GM18907 (cell line): ENCODE data around the gene SLC6A9.

Source experiments
- ATAC-seq: cut with Tn5 transposase; IDR thresholded peaks from one replicate; pipeline ENCODE4 v1.9.1; 2021; ENCODE audit warnings: mild to moderate bottlenecking, moderate library complexity; ENCODE audit not compliant: unreplicated experiment

Gene SLC6A9

DNA sequence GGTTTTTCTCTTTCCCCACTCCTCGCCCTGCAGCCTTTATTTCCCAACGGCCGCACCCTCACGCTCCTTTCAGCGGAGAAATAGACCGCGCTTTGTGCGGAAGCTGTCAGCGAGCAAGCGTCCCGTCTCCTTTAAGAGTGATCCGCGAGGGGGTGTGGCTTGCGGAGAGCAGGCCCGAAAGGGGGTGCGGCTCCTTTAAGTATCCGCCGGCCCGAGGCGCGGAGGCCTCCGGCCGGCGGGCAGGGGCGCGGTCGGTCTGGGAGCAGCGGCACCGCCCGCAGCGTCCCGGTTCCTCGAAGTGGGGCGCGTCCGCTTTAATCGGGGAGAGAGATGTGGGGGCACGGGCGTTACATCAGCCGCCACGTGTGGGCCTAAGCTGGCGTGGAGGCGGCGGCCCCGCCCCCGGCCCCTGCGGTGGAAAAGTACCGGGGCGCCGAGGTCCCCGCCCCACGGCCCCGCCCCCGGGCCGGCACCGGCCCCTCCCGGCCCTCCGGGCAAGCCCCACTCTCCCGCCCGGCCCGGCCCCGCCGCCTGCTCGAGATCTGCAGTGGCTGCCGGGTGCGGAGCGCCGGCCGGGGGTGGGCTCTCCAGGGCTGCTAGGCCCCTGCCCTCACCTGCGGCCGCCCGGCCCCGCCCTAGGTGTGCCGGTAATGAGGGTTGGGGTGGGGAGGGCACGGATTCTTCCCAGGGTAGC lies 1.2 kb downstream of the SLC6A9 start:
- peak; percentile 88 for ATAC-seq

DNA sequence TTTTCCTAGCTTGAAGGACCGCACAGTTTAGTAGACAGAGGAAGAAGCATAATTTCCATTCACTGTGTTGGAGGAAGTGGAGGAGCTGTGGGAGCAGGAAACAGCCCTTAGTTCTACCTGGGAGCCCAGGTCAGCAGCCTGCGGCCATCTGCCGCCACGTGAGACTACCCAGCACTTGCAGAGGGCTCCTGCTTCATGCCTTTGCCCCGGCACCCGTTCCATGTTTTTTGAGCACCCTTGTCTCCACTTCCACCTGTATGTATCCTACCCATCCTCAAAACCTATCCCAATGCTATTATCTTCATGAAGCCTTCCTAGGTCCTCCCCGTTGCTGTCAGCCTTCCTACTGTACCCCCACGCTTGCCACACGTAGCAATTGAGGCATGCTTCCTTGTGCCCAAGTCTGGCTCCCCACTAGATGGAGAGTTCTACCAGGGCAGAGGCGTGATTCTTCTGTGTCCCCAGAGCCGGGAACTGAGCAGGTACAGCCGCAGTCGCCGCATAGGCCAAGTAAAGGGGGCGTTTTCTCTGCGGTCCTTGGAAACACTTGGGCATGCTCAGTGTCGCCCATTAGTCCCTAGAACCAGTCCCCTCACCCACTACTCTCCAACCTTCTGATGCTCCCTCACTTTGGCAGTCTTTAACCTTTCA lies 1.9 kb downstream of the SLC6A9 start:
- peak; percentile 27 for ATAC-seq

DNA sequence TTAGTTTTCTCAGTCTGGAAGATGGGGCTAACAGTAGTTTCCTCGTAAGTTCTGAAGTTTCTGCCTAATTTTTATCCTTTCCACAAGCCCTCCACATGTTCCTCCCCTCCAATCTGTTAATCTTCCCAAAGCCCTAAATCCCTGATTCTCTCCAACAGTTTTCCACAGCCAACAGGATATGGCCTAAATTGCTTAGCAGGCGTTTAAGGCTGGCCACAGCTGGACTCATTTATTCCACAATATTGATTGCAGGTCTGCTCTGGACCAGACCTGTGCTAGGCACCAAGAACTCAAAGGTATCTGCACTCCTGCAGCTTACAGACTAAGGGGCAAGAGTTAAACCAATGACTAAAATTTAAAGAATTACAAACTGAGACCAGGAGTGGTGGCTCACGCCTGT lies 3.9 kb downstream of the SLC6A9 start:
- ATAC-seq: no peak

DNA sequence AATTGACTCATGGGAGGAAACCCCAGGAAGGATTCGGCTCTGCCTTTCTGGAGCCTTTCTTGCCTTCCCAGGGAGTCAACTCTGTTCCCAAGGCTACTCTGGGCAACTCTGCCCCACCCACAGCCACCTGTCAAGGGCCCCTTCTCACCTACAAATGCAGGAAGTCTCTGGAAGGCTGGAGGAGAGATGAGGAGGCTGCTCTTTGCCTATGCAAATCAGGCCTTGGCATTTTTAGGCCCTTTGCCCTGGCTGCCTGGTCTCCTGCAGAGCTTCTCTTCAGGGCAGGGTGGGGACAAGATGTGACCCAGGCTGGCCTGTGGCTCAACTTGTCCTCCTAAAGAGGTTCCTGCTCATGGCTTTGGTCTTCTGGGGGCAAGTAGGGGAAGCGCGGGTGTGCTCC lies 5.4 kb downstream of the SLC6A9 start:
- no peak for ATAC-seq

DNA sequence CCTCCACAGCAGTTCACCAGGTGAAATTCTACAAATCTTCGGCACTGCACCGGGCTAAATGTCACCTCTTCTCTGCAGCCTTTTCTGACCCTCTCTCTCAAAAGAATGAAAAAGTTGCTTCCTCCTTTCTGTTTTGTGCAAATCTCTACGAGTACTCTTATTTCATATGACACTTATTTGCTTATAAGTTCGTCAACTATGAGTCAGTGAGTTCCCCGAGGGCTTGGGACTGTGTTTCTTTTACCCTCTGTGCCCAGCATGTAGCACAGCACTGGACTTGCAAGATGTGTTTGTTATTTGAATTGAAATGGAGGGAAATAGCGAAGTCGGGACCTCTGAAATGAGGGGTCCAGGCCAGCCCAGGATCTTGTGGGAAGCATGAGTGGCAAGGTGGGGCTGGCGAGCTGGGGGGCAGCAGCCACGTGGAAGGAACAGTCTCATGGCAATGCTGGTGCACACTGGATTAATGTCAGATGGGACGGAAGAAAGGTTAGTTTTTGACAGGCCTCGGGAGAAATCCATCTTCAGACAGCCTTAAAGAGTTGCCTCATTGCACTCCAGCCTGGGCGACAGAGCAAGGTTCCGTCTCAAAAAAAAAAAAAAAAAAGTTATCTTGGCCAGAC lies 6.2 kb downstream of the SLC6A9 start:
- ATAC-seq: no peak

DNA sequence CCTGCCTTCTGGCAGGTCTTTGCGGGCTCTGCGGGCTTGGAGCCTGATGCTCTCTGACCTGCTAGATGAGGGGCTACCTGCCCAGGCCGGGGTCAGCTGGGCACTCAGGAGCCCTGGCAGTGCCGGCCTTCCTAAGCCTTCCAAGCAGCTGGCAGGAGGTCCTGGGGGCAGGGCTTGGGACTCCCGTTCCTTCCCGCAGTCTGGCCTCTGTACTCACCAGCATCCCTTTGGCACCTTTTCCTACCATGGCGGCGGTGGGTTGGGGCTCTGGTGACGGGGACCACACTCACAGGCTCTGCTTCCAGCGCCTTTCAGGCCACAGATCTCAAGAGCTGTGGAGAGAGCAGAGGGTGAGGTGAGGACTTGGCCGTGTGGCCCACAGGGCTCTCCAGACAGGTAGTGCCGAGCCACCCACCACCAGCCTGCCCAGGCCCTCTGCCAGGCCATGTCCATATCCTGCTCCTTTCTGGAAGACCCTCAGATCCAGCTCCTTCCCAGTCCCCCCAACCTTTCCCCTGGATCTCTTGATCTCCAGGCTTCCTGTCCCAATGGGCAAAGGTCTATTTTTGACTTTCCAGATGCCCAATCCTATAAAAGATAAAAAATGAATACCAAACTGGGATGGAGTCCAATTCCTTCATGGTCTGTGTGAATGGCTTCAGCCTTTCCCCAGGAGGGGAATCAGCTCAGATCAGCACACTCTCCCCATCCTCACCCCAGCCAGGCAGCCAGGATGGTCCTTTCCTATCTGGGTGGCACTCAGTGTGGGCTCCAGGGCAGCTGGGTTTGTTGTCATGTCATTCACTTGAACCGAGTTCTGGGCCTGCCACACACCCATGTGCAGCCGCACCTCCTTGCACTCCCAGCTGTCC lies 7.0 kb downstream of the SLC6A9 start:
- no peak for ATAC-seq

DNA sequence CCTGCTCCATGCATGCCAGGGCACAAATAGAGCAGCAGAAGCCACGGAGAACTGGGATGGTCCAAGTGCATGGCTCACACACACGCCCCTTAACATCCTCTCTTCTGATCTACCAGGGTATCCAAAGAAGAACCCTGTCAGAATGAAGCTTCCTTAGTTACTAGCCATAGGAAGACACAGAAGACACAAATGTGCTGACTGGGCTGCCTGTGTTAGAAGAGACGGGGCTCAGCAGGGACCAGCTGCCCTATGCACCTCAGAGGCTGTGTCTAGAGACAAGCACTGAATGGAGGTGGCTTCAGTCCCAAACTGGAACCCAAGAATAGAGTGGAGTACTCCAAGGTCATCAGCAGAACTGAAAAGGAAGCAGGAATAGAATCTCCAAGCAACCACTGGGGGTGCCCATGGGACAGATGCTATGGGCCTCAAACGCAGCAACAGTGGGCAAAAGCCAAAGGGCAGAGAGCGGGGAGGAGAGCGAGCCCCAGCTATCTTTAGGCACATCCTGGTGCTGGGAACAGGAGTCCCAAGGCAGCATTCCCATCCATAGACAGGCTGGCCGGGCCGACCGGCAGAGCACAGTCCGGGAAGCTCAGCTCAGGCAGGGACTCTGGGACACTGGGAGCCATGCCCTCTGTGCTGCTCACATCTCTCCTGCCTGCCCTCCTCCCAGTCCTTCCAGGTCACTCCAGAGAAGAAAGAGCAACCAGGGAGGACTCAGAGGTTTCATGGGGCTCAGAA lies 9.5 kb downstream of the SLC6A9 start:
- ATAC-seq: no peak

DNA sequence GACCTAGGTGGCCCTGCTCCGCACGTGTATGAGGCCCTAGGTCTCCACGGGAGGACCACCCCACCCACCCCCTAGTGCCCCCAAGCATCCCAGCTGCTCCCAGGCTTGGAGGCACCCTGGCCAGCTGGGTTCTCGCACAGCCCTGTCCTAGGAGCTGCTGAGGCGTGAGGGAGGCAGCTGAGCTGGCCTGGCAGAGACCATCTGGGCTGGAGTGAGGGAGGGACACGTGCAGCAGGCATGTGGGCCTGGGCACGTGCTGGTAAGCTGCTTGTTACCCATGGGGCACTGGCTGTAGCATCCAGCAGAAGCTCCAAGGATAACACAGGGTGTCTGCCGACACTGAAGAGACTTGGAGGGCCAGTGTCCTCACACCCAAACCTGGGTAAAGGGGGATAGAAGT lies 10.1 kb downstream of the SLC6A9 start:
- ATAC-seq: no peak

DNA sequence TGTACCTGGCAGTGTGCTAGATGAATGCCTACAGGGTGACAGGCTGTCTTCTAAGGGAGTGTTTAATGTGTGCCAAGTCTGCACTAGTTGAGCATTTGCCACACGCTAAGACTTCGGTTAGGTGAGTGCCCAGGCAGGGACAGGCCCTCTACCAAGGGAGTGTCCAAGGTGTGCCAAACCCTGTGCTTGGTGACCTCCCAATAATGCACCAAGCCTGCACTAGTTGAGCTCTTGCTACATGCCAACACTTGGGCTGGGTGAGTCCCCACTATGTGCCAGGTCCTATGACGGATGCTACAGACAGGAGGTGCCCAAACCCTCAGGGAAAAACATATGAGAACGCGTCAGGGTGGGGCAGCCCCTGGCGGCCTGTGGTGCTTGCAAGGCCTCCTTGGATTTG lies 10.8 kb downstream of the SLC6A9 start:
- ATAC-seq: no peak

DNA sequence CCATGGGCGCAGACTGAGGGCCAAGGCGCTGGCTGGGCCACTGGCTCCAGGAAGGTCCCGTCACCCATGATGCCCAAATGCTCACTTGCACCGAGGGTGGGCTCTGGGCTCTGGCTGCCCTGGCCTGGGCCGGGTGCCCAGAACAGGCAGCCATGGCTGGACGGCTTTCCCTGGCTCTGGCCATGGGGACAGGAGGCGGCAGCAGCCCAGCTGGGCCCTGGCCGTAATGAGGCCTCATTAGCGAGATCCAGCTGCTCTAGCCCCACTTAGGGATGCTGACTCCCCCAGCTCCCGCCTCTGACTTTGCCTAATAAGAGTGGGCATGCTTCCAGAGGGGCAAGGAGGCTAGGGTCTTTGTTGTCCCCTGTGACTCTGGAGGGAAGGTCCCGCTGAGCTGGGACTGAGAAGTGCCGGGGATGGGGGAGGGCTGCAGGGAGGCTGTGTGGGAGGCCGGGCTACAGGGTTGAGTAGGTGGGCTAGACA lies 11.8 kb downstream of the SLC6A9 start:
- ATAC-seq: no peak

DNA sequence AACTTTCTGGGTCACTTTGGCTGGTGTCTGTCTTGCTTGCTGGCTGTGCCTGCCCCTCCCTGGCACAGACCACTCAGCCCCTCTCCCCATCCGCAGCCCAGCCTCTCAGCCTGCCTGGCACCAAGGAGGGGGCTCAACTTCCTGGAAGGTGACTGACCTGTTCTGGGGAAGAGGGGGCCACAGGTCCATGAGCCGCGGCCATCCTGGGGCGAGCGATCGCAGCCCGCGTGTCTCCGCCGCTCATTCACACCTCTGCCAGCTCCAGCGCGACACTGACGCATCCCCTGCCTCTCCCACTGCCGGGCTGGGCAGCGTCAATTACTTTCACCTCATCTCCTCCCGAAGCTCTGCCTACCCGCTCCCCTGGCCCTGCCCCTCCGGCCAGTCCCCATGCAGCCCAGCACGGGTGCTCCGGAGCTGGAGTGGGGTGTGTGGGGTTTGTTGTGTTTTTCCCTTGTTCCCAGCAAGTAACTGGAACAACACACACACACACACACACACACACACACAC lies 14.3 kb downstream of the SLC6A9 start:
- no peak for ATAC-seq

DNA sequence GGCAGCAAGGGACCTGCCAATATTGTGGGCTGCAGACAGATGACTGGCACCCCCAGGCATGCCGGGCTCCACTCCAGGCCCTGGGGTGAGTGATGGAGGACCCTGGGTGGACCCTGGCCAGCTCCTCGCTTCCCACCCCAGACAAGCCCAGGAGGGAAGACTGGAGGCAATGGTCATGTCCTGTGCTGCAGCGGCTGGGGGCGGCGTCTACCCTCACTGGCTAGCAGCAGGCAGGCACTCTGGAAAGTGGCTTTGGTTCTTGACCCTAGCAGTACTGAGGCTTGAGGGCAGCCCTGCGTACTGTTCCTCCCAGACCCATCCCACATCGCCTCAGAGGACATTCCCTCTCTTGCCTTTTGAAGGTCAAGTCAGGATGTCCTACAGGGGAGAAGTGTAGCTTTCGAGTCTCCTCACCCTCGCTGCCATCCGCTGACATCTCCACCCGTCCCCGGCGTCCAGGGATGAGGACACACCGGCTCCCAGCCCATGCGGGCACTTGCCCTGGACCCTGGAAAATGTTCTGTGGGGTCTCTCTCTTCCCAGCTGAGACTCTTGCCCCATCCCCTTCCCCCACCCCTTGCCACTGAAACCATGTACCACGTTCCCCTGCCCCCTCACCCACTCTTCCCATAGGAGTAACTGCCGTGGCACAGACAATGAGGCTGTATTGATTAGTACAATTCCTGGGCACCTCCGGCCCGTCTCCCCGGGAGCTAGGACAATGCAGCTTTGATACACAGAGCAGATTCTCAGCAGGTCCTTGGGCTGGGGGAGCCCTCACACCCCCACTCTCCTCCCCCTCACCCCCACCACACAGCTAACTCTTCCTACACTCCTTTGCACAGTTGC lies 15.0 kb downstream of the SLC6A9 start:
- ATAC-seq: no peak

DNA sequence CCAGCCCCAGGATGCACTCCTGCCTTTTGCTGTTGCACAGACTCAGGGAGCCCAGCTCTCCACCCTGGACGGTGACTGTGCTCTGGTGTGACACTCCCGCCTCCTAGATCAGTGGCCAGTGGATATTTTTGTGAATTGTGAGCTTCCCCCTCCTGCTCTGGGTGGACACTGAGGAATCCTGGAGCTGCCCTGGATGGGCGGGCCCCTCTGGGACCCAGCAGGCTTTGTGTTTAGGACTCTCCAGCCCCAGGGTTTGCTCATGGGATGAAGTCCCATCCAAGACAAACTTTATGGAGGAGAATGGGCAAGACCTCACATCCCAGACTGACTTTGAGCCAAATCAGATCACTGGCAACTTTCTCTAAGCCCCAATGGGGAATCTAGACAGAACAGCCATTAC lies 16.1 kb downstream of the SLC6A9 start:
- ATAC-seq: no peak

DNA sequence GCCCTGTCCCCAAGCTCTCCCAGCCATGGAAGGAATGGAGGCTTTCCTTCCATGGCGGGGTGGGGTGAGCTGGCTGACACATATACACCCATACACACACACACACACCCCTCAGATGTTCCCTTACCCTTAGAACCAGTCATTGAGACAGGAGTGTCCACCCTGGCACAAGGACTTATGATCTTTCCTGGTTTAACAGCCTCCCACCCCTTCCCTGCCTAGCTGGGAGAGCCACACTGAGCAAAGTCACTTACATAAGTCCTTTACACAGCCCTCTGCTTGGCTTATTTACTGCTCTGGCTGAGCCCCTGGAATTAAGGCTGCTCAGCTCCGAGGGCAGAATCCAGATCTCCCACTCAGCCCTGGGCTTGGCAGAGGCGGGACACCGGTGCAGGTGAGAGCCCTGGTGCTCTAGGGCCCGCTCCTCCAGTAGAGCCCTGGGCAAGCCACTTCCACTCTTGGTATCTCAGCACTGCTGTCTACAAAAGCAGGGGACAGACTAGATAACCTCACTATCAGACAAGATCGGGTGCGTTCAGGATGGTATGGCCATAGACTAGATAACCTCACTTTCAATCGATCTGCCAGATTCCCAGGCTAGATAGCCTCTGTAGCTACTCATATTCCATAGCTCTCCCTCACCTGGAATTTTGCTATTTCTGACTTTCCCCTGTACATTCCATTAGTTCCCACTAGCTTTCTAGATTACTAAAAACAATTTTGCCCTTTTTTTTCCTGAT lies 16.7 kb downstream of the SLC6A9 start:
- no peak for ATAC-seq

DNA sequence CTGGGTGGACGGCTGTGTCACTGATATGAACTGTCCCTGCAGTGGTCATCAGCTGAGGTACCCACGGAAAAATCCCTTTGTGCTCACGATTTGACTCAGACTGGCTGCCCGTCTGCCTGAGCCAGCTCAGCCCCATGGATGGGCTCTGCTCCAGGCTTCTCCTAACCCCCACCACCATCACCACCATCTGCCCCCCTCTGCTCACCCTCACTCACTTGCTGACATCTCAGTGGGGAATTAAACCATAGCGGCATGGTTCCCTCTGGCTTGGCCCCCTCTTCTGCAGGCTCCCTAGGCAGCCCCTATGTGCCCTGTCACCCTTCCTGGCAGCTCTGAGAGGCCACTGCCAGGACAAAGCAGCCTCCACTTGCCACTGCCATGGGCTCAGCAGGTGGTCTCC lies 17.3 kb downstream of the SLC6A9 start:
- ATAC-seq: no peak

DNA sequence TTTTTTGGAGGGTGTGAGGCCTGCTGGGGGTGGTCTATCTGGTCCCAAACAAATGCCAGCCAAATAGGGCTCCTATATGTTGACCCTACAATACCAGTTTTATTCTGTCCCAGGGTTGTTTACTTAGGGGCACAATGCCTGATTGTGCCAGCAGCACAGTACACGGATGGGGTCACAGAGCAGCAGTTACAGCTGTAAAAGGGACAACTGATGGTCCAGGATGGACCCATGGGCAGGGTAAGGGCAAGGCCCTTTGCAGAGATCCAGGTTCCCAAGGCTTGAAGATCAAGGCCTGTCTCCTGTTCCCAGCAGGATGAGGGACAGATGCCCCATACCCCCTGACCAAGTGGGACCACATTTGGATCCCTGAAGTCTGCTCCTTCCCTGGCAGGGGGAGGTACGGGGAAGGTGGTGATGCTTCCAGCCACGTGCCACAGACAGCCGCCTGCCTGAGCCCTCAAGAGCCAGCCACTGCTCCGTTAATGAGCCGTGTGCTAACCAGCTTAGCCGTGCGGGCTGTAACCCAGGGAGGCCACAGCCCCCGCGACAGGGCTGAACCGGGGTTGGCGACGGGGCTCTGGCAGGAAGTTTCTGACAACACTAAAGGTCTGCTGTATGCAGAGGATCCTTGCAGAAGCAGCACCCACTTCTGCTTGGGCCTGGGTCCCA lies 18.2 kb downstream of the SLC6A9 start:
- no peak for ATAC-seq

DNA sequence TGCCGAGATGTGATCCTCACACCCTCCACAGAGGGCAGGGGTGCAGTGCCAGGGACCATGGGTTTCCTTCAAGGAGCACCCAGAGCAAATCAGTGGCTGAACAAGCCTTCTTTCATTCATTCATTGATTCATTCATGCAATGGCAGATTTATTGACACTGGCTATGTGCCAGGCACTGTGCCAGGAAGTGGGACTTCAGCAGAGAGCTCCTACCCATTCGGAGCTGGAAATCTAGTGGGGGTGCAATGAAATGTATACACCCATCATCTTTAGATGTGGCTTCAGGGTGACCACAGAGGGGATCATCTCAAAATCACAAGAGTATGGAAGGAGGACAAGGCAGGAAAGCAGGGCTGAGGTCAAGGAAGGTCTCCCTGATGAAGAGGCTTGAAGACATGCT lies 18.9 kb downstream of the SLC6A9 start:
- no peak for ATAC-seq

DNA sequence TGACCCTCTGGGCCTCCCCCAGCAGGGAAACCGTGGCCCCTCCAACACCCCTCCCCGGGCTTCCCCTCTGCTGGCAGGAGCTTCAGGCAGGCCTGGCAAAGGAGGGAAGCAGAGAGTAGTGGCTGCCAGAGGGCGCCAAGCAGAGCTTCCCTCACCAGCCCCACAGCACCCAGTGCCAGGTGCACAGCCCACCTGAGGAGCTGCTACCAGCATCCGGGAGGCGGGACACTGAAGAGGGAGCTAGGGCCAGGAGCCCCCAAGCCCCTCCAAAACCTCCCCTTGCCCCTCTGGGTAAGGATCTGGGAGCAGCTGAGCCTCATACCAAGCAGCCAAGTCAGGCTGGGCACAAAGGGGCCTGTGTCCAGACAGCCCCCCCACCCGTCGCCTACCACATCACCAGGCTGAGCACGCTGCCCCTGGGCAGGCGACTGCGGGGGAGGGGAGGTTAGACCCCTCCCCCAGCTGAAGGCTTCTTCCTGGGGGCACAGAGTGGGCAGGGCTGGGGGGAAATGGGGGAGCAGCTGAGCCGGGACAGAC lies 20.3 kb downstream of the SLC6A9 start:
- ATAC-seq: no peak
